Measurements from ENCODE around the gene ST6GALNAC5. TPM values are rescaled to one million over a fixed set of nuclear protein-coding genes. Genes with fewer than 3 reads are reported as not detected.

ST6GALNAC5 gene
- total and polyA plus RNA-seq, 2 of the 13 experiments (the other 11 are each of a cell fraction or from before 2014, with no cell fraction given) = not detected

- TF ChIP-seq HNF1A (IDR thresholded peaks at IDR 0.05; ENCODE audit: low read depth) = no peak
- TF ChIP-seq HNF1A (CRISPR knock-in tag; IDR thresholded peaks at IDR 0.05; ENCODE audit: borderline replicate concordance) = no peak
- TF ChIP-seq HNF4A (CRISPR knock-in tag; IDR thresholded peaks at IDR 0.05) = no peak
- no peak for TF ChIP-seq ZNF10 (CRISPR knock-in tag; IDR thresholded peaks at IDR 0.05; ENCODE audit: borderline replicate concordance, low read depth)
- no peak for TF ChIP-seq PHB2 (IDR thresholded peaks at IDR 0.05; ENCODE audit: partially characterized antibody)
- TF ChIP-seq JDP2 (CRISPR knock-in tag; IDR thresholded peaks at IDR 0.05; ENCODE audit: borderline replicate concordance) = no peak
- no peak for TF ChIP-seq ZNF850 (CRISPR knock-in tag; conservative IDR thresholded peaks at IDR 0.05)
- no peak for TF ChIP-seq MAFG (CRISPR knock-in tag; IDR thresholded peaks at IDR 0.05)
- no peak for TF ChIP-seq ZNF780A (CRISPR knock-in tag; IDR thresholded peaks at IDR 0.05)
- TF ChIP-seq POLR2A (IDR thresholded peaks at IDR 0.05; ENCODE audit: insufficient read depth in 1 of 2, low read depth in 2 of 2, low read length in 2 of 2) = no peak
- no peak for TF ChIP-seq PHF5A (CRISPR knock-in tag; IDR thresholded peaks at IDR 0.05; ENCODE audit: low read depth, unreplicated experiment)
- no peak for TF ChIP-seq IRF9 (CRISPR knock-in tag; IDR thresholded peaks at IDR 0.05; ENCODE audit: borderline replicate concordance)
- no peak for TF ChIP-seq AGO2 (optimal IDR thresholded peaks at IDR 0.05; ENCODE audit: low read depth, low read length)
- TF ChIP-seq FOXA3 (CRISPR knock-in tag; IDR thresholded peaks at IDR 0.05) = peak; percentile 27; the same call in 1 of the 2 replicates
These were observed 83.9 kb downstream of the ST6GALNAC5 start (continued) for GRCh38 chr1:76951153-76951552.

Measured in HepG2 (cell line).